ENCODE data around the gene OTOP2.

The OTOP2 gene, protein sequence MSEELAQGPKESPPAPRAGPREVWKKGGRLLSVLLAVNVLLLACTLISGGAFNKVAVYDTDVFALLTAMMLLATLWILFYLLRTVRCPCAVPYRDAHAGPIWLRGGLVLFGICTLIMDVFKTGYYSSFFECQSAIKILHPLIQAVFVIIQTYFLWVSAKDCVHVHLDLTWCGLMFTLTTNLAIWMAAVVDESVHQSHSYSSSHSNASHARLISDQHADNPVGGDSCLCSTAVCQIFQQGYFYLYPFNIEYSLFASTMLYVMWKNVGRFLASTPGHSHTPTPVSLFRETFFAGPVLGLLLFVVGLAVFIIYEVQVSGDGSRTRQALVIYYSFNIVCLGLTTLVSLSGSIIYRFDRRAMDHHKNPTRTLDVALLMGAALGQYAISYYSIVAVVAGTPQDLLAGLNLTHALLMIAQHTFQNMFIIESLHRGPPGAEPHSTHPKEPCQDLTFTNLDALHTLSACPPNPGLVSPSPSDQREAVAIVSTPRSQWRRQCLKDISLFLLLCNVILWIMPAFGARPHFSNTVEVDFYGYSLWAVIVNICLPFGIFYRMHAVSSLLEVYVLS

DNA sequence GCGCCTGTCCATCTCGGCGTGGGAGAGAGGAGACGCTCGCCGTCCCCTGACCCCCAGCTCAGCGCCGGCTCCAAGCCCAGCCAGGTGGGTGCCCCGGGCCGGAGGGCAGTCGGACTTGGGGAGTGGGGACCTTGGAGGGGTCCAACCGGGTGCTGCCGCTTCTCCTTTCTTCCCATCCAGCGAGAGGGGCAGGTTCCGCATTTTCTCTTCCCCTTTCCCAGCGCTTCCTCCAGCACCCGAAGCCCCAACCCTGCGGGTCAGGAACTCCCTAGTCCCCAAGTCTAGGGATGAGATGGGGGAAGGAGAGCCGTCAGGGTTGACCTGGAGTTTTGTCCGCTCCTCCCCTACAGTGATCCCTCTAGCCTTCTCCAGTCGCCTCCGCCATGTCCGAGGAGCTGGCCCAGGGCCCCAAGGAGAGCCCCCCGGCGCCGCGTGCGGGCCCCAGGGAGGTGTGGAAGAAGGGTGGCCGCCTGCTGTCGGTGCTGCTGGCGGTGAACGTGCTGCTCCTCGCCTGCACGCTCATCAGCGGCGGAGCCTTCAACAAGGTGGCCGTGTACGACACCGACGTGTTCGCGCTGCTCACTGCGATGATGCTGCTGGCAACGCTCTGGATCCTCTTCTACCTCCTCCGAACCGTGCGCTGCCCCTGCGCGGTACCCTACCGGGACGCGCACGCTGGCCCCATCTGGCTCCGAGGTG, at the start of gene OTOP2:
OTOP2 (plus strand) TSS at position 24 of the 699 bp plus-strand sequence; CDS start at position 384, 360 bp downstream.
- DNase-seq, result peak in 1 of 2 donors; percentile 15

DNA sequence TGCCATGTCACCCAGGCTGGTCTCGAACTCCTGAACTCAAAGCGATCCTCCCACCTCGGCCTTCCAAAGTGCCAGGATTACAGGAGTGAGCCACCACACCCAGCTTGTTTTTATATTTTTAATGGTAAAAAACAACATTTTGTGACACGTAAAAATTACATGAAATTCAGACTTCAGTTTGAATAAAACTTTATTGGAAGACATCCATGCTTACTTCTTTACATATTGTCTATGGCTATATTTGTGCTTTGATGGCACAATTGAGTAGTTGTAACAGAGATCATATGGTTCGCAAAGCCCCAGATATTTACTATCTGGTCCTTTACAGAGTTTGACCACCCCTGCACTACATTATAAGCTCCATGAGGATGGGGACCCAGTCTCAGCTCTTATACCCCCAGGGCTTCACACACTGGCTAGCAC, 49.4 kb upstream of the OTOP2 start:
- DNase-seq, result no peak

DNA sequence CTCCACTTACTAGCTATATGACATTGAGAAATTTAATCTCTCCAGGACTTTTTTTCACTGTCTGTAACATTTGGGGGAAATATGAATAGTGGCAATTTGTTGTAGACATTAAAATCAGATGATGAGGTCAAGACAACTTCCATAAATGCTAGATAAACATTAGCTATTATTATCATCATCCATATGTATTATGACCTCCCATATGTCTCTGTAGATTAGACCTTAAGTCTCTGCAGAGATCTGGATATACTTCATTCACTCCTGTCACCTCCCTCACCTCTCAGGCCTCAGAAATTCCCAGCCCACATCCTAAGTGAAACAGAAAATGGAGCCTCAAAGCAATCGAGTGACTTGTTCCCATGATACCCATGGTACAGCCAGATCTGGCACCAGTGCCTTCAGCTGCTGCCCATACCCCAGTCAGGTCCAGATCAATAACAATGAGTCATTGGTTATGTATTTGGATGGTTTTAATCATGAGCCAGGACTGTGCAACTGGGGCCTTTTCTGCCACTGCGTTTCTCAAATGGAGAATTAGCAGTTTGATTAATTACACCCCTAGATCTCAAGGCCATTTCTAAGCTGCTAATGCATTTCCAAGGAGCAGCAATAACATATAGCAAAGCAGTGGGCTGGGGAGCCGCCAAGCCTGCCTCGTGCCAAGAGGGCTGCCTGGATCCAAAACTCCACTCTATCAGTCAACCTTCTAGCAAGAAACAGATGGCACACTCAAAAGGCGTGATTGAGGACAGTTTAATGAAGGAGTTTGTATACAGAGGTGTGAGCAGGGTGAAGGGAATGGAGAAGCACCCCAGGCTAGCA, 48.7 kb upstream of the OTOP2 start:
- no peak for DNase-seq

DNA sequence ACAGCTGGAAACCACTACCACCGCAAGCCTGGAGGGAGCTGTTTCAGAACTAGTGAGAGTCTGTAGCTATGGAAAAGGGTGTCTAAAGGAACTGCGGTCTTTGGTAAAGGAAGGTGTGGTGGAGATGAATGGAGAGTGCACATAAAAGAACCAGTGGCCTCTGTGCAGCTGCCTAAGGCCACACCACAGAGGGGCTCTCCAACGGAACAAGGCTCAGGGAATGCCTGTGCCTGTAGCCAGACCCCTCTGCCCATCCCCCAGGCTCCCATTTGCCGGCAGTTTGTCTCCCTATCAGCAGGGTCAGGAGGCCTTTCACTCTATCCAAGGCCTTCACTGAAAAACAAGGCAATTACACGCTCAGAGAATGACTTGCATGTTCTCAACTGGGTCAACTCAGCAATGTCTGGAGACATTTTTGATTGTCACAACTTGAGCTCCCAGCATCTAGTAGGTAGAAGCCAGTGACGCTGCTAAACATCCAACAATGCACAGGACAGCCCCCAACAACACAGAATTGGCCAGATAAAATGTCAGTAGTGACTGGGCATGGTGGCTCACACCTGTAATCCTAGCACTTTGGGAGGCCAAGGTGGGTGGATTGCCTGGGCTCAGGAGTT, 48.0 kb upstream of the OTOP2 start:
- DNase-seq, result no peak

DNA sequence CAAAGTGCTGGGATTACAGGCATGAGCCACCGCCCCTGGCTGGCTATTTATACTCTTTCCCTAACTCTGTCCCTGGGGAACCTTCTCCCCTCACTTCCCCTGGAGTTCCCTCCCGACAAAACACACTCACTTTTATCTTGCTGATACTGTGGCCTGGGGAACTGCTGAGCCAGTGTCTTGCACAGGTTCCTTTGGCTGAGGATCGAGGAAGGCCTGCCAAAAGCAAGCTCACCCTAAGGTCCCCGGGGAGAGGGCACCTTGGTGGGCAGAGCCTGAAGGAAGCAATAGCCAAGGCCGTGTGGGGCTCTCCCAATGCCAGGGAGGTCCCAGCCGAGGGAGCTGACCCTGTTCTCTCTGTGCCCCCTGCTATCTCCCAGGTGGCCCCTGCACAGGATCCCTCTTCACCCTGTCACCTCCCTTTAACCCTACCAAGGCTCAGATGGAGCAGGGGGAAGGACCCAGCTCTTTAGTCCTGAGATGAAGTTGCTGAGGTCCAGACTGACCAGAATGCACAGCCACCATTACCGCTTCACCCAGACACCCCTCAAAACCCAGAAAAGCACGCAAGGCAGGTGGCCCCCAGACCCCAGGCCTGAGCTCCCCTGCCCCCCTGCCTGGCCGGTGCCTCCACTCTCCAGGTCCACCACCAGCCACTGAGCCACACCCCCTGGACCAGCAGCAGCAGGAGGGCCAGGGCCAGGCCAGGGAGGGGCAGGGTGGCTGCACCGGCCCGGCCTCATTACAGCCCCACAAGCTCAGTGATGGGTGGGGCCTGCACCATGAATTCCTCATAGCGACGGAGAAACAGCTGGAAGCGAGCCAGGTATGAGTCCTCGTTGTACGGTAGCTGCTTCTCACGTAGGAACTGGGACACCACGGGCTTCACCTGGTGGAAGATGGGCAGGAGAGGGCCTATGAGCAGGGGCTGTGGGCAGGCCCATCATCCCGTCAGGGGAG, 46.2 kb upstream of the OTOP2 start:
- no peak for DNase-seq

DNA sequence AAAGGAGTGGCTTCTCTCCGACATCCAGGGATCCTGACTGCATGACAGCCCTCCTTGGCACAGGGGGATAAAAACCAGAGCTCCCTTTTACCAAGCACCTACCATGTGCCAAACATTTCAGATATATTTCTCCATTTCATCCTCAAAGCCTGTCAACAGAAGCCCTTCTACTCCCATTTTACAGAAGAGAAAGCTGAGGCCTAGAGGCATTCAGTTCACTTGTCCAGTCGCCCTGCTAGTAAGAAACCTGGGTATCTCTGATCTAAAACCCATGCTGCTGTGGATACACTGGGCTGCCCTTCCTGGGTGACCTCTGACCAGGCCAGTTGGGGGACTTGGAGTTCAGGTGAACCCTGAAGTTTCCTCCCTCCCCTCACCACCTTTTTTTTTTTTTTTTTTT, 45.4 kb upstream of the OTOP2 start:
- DNase-seq, result no peak

DNA sequence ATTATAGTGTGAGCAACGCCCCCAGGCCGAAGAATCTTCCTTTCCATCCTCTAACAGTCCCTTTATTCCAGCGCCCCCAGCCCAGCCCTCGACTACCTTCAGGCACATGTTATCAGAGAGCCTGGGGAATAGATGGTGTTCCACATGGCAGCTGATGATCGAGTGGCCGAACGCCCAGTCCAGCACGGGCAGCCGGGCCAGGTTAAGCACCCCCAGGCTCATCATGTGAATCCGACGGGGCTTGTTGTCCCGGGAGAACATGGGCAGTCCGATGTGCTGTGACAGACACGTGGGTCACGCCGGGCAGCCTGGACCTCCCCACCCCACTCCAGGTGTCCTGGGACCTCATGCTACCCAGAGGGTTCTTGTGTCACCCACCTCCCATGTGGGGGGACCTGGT, 44.8 kb upstream of the OTOP2 start:
- DNase-seq, result no peak

DNA sequence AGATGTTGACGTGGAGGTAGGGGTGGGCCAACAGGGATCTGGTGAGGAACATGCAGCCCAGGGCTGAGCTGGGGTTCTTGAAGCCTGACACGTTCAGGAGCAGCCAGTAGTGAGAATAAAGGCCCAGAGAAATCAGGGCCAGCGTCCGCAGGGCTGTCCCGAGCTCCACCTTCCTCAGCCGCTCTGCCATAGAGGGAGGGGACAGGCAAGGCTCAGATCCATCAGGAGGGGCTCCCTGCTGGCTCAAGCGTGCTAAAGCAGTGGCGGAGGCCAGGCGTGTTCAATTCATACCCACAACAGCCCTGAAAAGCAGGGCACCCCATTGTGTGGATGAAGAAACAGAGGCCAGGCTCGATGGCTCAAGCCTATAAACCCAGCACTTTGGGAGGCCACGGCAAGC, 43.0 kb upstream of the OTOP2 start:
- DNase-seq, result no peak

DNA sequence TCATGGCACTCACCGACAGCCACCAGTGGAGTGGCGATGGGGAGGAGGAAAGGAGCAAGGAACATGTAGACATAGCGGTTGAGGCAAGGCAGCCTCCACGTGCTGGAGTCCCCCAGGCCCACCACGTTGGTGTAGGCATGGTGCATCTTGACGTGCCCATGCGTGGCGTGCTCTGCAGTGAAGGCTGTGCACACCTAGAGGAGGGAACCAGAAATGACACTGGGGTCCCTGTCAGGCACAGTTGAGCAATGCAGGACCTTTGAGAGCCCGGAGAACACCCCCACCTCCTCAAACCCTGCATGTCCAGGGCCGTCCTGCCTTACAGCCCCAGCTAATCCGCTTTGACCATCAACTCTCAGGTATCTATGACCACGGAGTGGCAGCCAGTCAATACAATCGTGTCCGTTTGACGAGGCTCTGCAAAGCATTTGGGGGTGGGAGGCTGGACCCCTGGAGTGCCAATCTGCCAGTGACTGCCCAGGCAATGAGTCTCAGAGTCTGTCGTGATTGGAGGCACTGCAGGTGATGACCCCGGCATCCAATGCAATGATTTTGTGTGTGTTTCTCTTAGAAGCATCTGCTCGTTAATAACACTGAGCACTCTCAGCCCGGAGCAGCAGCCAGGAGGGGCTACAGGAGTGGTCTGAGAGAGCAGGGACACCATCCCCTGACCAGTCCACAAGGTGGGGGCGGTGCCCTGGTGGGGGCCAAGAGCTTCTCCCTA, 41.4 kb upstream of the OTOP2 start:
- no peak for DNase-seq

DNA sequence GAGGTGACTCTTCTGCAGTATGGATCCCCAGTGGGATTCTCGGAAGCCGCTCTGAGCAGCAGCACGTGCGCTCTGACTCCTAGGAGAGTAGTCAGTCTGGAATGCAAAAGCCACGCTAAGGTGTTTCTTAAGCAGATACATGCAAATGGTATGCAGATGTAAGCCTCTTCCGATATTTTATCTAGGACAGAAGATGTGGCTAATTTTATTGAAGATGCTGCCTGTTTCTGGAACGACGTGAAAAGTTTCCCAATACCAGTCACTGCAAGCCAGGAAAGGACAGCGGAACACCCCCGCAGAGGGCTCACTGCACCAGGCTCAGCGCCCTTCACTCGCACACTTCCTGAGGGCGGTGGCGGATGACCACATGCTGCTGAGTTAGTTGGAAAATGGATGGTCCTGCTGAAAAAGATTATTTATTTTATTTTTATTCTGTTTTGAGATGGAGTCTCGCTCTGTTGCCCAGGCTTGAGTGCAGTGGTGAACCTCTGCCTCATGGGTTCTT, 40.8 kb upstream of the OTOP2 start:
- no peak for DNase-seq

DNA sequence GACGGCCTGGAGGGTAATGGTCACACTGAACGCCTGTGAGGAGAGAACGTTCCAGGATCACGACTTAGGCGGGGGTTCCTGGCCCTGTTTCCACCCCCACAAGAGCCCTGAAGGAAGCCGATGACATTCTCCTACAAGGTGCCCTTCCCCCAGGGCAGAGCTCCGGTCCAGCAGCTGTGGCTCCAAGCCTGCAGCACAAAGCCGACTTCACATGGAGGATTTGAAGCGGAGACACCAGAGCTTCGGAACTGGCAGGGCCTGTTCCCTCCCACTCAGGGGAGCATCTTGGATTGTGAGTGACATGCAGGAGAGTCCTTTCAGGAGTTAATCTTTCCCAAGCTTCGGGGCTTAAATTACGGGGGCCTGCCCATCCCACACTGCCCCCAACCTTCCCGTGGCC, 35.6 kb upstream of the OTOP2 start:
- DNase-seq, result no peak

DNA sequence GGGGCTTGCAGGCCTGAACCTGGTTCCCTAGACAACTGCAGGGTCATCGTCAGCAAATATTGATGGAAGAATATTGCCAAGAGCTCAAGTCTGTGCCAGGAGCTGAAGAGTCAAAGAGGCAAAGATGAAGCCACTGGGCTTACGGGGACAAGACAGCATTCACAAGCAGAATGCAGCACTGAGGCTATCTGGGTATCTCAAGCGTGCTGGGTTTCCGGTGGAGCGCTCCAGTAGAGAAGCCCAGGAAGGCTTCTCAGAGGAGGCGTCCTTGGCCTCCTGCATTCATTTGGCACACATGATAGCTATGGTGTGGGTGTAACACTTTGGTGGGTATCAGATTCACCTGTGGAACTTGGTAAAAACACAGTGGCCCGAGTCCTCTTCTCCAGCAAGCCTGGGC, 33.5 kb upstream of the OTOP2 start:
- no peak for DNase-seq

DNA sequence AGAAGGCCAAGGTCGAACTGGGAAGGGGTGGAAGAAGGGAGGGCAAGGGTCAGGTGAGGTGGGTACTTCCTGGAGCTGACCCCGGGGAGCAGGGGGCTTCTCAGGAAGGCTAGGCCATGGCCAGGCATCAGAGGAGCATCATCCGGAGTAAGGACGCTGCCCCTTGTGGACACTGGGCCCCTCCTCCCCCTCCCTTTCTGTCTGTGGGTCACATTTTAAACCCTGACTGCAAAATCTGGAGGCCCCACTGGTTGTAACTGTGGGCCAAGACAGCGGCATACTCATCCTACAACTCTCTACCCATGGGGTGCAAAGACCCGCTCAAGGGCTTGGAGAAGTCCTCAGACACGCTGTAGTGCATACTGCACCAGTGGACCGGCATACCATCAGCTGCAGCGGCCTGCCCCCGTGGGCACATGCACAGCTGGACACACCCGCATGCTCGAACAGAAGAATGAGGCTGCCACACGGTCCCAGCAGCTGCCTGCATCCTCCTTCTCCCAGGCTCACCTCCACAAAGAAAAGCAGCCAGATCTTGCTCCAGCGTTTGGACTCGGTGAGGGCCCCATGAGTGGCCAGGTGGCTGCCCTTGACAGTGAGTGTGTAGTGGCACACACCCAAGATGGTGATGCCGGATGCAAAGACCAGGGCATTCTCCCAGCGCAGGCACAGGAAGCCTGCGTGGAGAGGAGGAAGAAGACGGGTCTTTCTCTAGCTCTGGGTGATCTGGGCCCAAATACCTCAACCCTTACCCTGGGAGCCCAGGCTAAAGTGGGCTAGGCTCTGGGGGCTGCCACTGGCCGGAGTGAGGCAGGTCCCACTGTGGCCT, 31.8 kb upstream of the OTOP2 start:
- DNase-seq, result no peak

DNA sequence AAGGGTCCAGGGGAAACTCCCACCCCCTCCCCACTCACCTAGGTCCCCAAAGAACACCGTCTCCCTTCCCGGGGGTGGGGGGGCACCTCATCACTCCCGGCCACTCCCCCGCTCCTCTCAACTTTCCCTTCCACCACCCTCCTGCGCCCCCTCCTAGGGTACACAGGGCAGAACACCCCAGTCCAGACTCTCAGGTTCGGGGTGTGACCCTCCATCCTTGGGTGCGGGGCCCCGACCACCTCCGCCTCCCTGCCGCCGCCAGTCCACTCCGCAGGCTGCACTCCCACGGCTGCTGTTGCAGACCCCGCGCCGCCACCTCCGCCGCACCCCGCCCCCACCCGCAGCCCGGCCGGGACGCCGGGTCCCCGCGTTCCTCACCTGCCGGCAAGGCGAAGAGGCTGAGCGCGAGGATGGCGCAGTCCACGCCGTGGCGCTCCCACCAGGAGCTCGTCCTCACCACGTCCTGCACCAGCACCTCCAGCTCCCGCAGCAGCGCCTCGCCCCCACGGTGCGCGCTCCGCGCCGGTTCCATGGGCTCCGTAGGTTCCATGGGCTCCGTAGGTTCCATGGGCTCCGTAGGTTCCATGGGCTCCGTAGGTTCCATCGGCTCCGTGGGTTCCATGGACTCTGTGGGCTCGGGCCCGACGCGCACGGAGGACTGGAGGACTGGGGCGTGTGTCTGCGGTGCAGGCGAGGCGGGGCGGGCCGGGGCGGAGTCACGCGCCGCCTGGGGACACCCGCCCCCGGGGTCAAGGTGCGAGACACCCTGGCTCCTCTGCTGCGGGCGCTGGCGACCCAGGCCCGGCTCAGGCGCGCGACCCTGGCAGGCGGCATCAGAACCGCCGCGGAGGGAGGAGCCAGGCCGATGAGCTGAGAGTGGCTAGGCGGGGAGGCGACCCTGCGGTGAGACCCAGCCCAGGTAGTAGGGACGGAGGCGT, 30.8 kb upstream of the OTOP2 start, which contains the start of gene FADS6:
FADS6 (minus strand) TSS at position 660 of the 938 bp plus-strand sequence; CDS start at position 622, 38 bp downstream.
- no peak for DNase-seq

DNA sequence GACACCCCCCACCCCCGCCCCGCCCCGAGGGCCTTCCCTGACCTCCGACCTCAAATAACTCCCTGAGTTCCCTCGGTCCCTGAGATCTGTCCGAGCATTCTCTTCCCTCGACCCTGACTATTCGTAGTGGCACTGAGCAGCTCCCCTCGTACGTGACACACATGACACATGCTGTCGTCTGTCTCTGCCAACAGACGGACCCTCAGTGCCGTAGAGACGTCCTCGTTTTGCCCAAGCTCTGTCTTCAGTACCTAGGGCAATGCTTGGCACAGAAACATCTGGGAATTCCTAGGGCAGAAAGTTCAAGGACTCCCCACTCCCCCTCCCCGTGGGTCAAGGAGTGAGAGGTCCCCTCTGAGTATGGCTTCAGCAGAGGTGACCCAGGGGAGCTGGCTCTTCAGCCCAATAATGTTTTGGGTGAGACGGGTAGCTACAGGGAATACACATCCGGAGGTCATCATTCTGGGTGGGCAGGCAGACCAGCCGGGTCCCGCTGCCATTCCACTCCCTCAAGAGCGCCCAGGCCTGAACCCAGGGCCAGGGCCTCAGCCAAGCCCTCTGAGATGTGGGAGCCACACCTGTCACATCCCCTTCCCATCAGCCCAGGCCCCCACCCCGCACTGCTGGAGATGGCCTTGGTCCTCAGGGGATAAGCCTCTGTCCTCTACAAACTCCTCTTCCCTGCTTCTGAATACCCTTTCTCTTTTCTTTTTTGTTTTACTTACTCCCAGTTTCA, 30.0 kb upstream of the OTOP2 start:
- no peak for DNase-seq

DNA sequence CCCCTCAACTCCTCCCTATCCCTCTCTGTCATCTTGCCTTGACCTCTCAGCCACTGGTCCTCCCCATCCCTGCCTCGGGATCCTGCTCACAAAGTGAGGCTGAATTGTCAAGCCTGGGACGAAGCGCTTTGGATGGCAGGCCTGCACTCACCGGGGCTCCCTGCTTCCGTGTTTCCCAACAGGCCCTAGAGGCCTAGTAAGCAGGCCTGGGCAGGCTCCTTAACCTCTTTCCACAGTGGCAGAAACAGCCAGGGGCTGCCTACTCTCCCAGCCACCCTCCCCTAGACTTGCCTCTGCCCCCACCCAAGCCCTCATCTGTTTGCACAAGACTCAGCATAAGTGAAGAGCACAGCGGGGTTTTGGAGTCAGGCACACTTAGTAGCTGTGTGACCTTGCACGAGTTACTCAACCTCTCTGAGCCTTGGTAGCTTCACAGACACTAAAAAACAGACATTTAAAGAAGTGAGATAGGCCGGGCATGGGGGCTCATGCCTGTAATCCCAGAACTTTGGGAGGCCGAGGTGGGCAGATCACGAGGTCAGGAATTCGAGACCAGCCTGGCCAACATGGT, 25.6 kb upstream of the OTOP2 start:
- DNase-seq, result no peak

DNA sequence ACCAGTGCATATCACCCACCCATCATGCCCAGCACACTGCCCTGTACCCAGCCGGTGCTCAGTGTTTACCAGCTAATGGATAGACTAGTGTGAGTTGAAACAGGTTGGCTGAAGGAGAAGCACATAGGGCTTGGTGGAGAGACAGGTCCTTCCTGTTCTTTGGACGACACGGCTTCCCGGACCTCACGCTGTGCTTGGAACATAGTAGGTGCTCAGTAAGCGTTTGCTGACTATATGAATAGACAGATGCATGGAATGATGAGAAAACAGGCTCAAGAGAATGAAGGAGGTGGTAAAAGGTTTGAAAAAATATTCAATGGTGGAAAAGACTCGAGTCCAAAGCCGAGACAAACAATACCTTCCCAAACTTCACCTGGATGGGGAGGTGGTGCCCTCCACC, 23.9 kb upstream of the OTOP2 start:
- DNase-seq, result no peak

Measured in bone marrow (tissue), 2 donors.